Measurements from ENCODE around the gene LIMK2. TPM values are rescaled to one million over a fixed set of nuclear protein-coding genes. Genes with fewer than 3 reads are reported as not detected.

Gene LIMK2
- total RNA-seq (2022; extraction: Qiagen RNA extraction) = 6.5 to 7.6 TPM (median 7.1 TPM) in 5 replicates

GRCh38 chr22:31211862-31212730, at the start of gene LIMK2:
Gene LIMK2, plus strand, starts transcription at chr22:31212298. Its CDS starts 111 bp downstream, at chr22:31212409.

GRCh38 chr22:31292236-31292989, 80.3 kb downstream of the LIMK2 start, which contains the start of gene PIK3IP1:
Gene PIK3IP1, minus strand, starts transcription at chr22:31292488. Its CDS starts 144 bp downstream, at chr22:31292344.

Other genes with a start within 250 kb of the LIMK2 start
- gene MORC2, start 243.5 kb upstream of the LIMK2 start, total RNA-seq (2022; extraction: Qiagen RNA extraction) = 11.4 to 14.2 TPM (median 12.5 TPM) in 5 replicates
- 20.5 to 29.2 TPM (median 24.5 TPM) in 5 replicates for gene TUG1, start 243.0 kb upstream of the LIMK2 start, total RNA-seq (2022; extraction: Qiagen RNA extraction)
- gene SMTN, start 131.0 kb upstream of the LIMK2 start, total RNA-seq (2022; extraction: Qiagen RNA extraction) = 23.0 to 25.6 TPM (median 25.0 TPM) in 5 replicates
- gene SELENOM, start 104.7 kb upstream of the LIMK2 start, total RNA-seq (2022; extraction: Qiagen RNA extraction) = 51.2 to 75.7 TPM (median 67.0 TPM) in 5 replicates
- 0.45 to 0.60 TPM (median 0.48 TPM) in 5 replicates for gene INPP5J, start 89.3 kb upstream of the LIMK2 start, total RNA-seq (2022; extraction: Qiagen RNA extraction)
- not detected in 5 replicates for gene PLA2G3, start 71.8 kb upstream of the LIMK2 start, total RNA-seq (2022; extraction: Qiagen RNA extraction)
- gene RNF185, start 52.1 kb upstream of the LIMK2 start, total RNA-seq (2022; extraction: Qiagen RNA extraction) = 22.2 to 25.5 TPM (median 24.1 TPM) in 5 replicates
- 0.58 to 0.84 TPM (median 0.60 TPM) in 5 replicates for gene PIK3IP1, start 80.2 kb downstream of the LIMK2 start, total RNA-seq (2022; extraction: Qiagen RNA extraction)
- gene PATZ1, start 134.0 kb downstream of the LIMK2 start, total RNA-seq (2022; extraction: Qiagen RNA extraction) = 18.5 to 21.9 TPM (median 21.2 TPM) in 5 replicates
- gene DRG1, start 187.3 kb downstream of the LIMK2 start, total RNA-seq (2022; extraction: Qiagen RNA extraction) = 51.3 to 88.7 TPM (median 56.1 TPM) in 5 replicates